Upper lobe of right lung (tissue), 1 donor: ENCODE results near the gene PLD5. TPM values are rescaled to one million over a fixed set of nuclear protein-coding genes. Genes with fewer than 3 reads are reported as not detected.

Experiments
- ATAC-seq: fragments of 200-7000 bp; cut with Tn5 transposase; one replicate; pipeline ENCODE4 v1.9.1; 2020; ENCODE audit warnings: mild to moderate bottlenecking, moderate library complexity
- DNase-seq: peaks from one replicate; pipeline ENCODE4 v3.0.0-alpha.2; 2020
- H3K27ac ChIP-seq: fragments of 200-600 bp; one replicate; pipeline ENCODE4 v1.8.0; 2022
- H3K27me3 ChIP-seq: fragments of 200-600 bp; one replicate; pipeline ENCODE4 v1.8.0; 2022; ENCODE audit warnings: mild to moderate bottlenecking
- H3K36me3 ChIP-seq: fragments of 200-600 bp; one replicate; pipeline ENCODE4 v1.8.0; 2022
- H3K4me1 ChIP-seq: fragments of 200-600 bp; one replicate; pipeline ENCODE4 v1.8.0; 2022
- H3K4me3 ChIP-seq: fragments of 200-600 bp; one replicate; pipeline ENCODE4 v1.8.0; 2022; ENCODE audit warnings: mild to moderate bottlenecking
- H3K9me3 ChIP-seq: fragments of 200-600 bp; one replicate; pipeline ENCODE4 v1.8.0; 2022
- intact Hi-C: fragments of 100-400 bp; cut with DNase I; formaldehyde crosslinking; loops from one replicate; pipeline ENCODE4 v1.11.0; 2022
- long read RNA-seq: library from polyadenylated mRNA; unstranded; transcript quantifications from one replicate; pipeline ENCODE4 v2.0.0, GENCODE V29; 2021
- total RNA-seq: library from RNA; stranded (reverse); fragmentation: NEBNext Ultra II Directional; extraction: Animal tissue kit (Norgen Biotek cat#: 25700); gene quantifications from one replicate; pipeline ENCODE4 v1.2.1, GENCODE V29; 2021
- TF ChIP-seq, protein P1 (sequence below): fragments of 200-600 bp; IDR thresholded peaks from one replicate; pipeline ENCODE4 v1.8.0; 2022; ENCODE audit warnings: antibody characterized with exemption
- donor health status: DM: no; HTN: yes; CAD: no; lungs with severe emphysema.

PLD5 gene
- 0.87 TPM for total RNA-seq
- long read RNA-seq, partial matches to known transcripts = 0 of 1 reads
- long read RNA-seq, other reads (novel, unspliced or antisense) = 1 of 1 reads

DNA sequence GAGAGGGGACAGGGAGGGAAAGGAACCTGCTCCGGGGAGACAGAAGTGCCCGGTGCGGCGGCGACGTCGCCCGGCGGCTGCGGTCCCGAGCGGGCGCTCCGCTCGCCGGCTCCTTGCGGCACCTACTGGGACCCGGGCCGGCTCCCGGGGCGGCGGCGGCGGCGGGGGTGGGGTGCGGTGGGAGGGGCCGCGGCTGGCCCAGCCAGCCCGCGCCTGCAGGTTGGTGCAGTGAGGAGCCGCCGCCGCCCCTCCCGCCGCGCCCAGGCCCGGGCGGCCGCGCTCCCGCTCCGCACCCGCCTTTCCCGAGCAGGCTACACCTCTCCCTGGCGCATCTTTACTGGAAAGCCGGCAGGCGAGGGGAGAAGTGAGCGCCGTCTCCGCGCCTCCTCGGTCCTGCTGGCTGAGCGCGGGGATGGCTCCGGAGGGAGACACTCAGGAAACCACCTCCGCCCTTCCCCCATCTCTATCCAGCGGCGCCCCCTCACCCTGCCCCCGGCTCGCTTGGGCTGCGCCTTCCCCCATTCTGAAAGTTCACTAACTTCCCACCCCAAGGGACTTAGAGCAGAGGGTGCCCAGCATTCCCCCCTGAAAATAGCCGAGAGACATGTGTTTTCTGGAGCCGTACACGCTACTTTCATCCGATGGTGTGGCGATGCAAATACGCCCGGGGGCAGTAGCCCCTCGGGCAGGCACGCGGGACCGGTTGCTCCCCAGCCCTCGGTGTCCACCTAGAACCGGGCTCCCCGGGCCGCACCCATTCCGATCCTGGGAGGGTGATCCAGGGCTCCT lies at the start of gene PLD5:
Gene PLD5, minus strand, starts transcription at position 127 of the 789 bp plus-strand sequence.
- DNase-seq = peak; percentile 57
- Histone ChIP-seq H3K4me1 (peaks cover 10% of the 10 kb centered on the region), H3K27me3 (peaks cover 47% of the 10 kb centered on the region), H3K4me3 (peak within 1 kb of the TSS; percentile 32), H3K27ac (no peak within 1 kb of the TSS), H3K9me3 (no peaks in the 10 kb centered on the region), H3K36me3 (no peaks in the 10 kb centered on the region)
- peak; percentile 64 for ATAC-seq
- intact Hi-C loops = no loop called here
- TF ChIP-seq, protein P1, sequence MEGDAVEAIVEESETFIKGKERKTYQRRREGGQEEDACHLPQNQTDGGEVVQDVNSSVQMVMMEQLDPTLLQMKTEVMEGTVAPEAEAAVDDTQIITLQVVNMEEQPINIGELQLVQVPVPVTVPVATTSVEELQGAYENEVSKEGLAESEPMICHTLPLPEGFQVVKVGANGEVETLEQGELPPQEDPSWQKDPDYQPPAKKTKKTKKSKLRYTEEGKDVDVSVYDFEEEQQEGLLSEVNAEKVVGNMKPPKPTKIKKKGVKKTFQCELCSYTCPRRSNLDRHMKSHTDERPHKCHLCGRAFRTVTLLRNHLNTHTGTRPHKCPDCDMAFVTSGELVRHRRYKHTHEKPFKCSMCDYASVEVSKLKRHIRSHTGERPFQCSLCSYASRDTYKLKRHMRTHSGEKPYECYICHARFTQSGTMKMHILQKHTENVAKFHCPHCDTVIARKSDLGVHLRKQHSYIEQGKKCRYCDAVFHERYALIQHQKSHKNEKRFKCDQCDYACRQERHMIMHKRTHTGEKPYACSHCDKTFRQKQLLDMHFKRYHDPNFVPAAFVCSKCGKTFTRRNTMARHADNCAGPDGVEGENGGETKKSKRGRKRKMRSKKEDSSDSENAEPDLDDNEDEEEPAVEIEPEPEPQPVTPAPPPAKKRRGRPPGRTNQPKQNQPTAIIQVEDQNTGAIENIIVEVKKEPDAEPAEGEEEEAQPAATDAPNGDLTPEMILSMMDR = no peak

DNA sequence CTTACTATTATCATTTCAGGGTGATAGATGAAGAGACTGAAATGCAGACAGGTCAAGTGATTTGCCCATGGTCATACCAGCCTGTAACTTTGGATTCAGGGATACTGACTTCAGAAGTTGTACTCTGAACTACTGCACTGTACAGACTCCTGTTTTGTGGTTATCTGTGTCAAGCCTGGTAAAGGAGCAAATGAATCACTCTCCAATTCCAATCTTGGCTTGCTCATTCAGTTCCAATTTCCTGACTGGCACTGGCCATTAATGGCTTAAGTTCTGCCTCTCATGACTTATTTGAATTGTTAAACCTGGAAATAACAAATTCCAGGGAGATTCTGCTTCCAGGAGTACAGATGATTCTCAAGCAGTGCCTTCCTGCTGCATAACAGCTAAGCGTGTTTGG lies 45.4 kb upstream of the PLD5 start:
- H3K9me3 ChIP-seq = no peaks in the 10 kb centered on the region
- H3K36me3 ChIP-seq = no peaks in the 10 kb centered on the region
- DNase-seq (no peak), ATAC-seq (no peak)
- TF ChIP-seq, protein P1 = no peak
- H3K27me3 ChIP-seq = no peaks in the 10 kb centered on the region
- H3K27ac ChIP-seq = no peak overlapping the region
- intact Hi-C loops = no loop called here
- no peaks in the 10 kb centered on the region for H3K4me1 ChIP-seq
- no peak overlapping the region for H3K4me3 ChIP-seq

DNA sequence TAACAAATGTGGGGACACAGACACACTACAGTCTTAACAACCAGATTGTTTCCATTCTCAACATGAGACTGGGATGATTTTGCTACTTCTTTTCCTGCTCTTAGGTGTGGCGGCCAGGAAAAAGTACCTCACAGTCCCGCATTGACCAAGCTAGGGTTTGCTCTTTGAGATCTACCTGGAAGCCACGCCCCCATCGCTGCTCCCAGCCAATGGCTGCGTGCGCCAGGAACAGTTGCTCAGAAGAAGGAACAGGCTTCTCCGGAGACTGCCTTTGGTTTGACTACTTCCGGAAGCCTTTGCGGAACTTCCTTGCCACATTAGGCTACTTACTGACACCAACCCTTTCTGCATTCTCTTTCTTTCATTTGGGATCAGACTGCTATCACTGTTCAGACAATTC lies 44.2 kb upstream of the PLD5 start:
- no peak overlapping the region for H3K4me3 ChIP-seq
- H3K27me3 ChIP-seq = no peaks in the 10 kb centered on the region
- no peaks in the 10 kb centered on the region for H3K36me3 ChIP-seq
- DNase-seq = no peak
- intact Hi-C loops = no loop called here
- H3K27ac ChIP-seq = no peak overlapping the region
- no peaks in the 10 kb centered on the region for H3K9me3 ChIP-seq
- no peak for ATAC-seq
- TF ChIP-seq, protein P1 = no peak
- H3K4me1 ChIP-seq = no peaks in the 10 kb centered on the region

DNA sequence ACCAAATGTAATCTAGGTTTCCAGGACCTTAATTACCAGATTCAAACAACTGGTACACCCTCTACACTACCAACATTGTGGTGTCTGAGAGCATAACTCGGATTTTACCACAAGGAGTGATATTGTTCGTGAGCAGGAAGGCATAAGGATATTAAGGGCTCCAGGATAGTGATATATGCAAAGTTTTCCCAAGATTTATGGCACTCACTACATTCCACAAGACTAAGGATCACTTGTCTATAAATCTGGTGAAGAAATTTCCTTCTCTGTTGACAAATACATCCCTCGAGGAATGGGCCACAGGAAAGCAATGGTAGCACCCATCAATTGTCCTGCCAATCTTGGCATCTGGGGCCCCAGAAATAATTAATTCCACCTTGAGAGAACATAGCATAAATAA lies 43.1 kb upstream of the PLD5 start:
- DNase-seq (no peak), ATAC-seq (no peak)
- H3K4me1 ChIP-seq = no peaks in the 10 kb centered on the region
- H3K36me3 ChIP-seq = no peaks in the 10 kb centered on the region
- intact Hi-C loops = no loop called here
- TF ChIP-seq, protein P1 = no peak
- H3K27ac ChIP-seq = no peak overlapping the region
- H3K4me3 ChIP-seq = no peak overlapping the region
- no peaks in the 10 kb centered on the region for H3K9me3 ChIP-seq
- no peaks in the 10 kb centered on the region for H3K27me3 ChIP-seq

DNA sequence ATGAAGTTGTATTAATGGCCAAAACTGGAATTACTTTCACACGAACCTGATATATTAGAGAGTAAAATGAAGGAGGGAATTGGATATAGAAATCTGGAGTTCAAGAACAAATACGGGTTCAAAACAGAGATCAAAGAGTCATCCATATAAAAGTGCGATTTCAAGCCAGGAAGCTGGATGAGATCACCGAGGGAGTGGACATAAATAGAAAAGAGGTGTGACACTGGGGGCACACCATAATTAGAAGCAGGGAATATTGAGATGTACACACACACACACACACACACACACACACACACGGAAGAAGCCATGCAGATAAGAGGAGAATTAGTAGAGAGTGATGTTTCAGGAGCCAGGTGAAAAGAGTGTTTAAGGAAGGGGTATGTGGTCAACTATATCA lies 32.3 kb upstream of the PLD5 start:
- ATAC-seq = no peak
- intact Hi-C loops = no loop called here

More for the DNA sequence above, 32.3 kb upstream of the PLD5 start:
- Histone ChIP-seq H3K4me3 (no peak overlapping the region), H3K27ac (no peak overlapping the region), H3K36me3 (no peaks in the 10 kb centered on the region), H3K27me3 (no peaks in the 10 kb centered on the region), H3K9me3 (no peaks in the 10 kb centered on the region), H3K4me1 (no peaks in the 10 kb centered on the region)
- TF ChIP-seq, protein P1 = no peak
- DNase-seq = no peak
